Caki2 (cell line): ENCODE measurements around the gene DRAXIN. TPM values are rescaled to one million over a fixed set of nuclear protein-coding genes. Genes with fewer than 3 reads are reported as not detected.

Source experiments
- DNase-seq: peaks from one replicate; pipeline ENCODE4 v3.0.0-alpha.2; 2015; ENCODE audit warnings: low read depth
- in situ Hi-C: cut with HindIII; loops from 2 replicates; pipeline ENCODE4 v1.10.0; 2016; ENCODE audit warnings: low sequenced_read_pairs, low pct_unique_long_range_greater_than_20kb, mixed read lengths
- total RNA-seq: library from RNA; depleted of rRNA; stranded (reverse); fragments of >200 nt; shearing (Covaris generic); gene quantifications from 2 replicates; pipeline ENCODE4 v1.2.3, GENCODE V29; 2014; ENCODE audit warnings: low replicate concordance

The DRAXIN gene
- total RNA-seq, 1 experiment from 2014 or later, result not detected

DNA sequence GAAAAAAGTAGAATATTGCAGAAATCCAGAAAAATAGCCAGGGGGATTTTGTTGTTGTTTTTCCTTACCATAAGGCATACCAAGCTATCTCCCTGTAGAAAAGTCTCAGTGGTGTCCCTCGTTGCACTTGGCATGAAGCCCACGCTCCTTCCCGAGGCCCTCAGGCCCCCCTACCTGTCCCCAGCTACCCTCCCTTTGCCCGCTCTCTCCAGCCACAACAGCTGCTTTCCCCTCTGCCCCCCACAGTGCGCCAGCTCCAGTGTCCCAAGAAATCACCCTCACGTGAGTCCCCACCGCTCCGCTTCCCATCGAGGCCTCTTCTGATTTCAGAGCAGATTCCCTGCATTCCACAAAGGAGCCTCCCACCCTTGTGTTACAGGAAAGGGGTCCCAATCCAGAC is 52.8 kb downstream of the DRAXIN start:
- in situ Hi-C loops, result no loop called here
- no peak for DNase-seq

- in situ Hi-C loops, result no loop called here
- no peak for DNase-seq
These were observed 54.6 kb downstream of the DRAXIN start for GRCh38 chr1:11746092-11746491.

DNA sequence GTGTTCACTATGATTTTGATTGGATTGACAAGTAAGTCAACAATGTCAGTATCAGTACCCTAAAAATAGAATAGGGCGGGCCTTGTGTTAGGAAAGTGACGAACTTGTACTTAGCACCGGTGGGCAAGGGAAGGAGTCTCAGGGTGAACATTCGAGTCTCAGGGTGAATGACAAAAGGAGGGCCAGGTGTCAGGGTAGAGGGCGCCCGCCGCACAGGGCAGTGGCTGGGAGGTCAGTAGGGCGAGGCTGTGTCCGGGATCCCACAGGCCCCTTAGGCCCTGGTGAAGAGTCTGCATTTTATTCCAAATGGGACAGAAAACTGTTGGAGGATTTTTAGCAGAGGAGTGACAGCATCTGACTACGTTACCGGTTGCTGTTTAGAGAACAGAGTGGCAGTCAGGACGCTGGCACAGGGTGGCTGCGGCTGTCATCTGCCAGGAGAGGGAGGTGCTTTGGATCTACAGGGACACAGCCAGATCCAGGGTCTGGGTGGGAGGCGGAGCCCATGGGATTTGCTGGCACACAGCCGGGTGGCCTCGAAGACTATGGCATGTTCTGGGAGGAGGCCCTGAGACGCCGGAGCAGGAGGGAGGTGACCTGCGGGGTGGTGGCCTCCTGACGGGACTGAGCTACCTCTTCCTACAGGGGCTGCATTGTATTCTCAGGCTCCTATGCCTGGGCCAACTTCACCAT is 55.4 kb downstream of the DRAXIN start:
- DNase-seq, result no peak
- in situ Hi-C loops, result no loop called here

DNA sequence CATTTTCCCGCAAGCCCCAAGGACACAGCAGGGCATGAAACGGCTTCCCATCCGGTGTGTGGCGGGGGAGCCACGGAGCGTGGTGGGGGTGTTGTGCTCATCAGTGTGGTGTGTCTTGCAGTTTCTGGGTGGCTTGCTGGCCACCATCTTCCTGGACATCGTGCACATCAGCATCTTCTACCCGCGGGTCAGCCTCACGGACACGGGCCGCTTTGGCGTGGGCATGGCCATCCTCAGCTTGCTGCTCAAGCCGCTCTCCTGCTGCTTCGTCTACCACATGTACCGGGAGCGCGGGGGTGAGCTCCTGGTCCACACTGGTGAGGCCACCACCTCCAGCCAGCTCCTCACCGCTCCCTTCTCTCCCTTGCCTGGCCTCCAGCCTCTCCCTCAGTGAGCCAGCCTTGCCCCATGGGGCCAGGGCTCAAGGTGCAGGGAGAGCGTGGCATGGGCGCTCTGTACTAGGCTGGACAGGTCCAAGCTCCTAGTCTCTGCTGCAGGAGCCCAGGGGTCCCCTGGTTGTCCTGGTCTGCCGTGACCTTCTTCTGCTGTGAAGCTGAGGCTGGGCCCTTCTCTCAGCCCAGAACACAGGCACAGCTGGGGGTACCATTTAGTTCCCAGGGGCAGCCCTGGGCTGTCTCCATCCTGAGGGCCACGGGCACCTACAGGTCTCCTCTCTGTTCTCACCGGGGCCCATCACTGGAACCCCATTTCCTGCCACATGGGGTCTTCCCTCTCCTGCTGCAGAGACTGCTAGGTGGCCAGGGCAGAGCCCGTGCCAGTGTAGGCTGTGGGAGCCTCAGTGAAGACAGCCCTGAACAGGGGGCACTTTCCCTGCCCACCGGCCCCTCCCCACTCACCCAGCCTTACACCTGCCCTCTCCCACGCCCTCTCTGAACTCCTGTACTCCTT is 57.0 kb downstream of the DRAXIN start:
- in situ Hi-C loops, result no loop called here
- DNase-seq, result no peak

DNA sequence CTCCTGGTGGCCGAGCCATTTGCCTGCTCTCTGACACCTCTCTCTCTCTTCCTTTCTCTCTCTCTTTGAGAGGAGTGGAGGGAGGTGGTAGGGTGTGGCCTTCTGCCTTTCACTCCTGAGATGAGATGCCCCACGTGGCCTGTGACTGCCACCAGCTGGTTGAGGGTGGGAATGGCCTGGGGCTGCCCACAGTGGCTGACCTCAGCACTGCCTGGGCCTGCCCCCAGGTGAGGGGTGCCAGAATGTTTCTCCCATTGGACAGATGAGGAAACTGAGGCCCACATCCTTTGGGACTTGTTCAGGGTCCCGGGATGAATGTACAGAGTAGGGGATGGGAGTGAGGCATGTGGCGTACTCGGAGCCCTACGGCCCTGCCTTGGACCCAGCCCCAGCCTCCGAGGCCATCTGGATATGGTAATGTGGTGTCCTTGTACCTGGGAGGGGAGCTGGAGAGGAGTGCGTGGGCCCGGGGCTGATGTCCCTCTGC is 57.7 kb downstream of the DRAXIN start:
- DNase-seq, result peak; percentile 46
- in situ Hi-C loops, result no loop called here

- in situ Hi-C loops, result no loop called here
- DNase-seq, result no peak
These were observed 58.5 kb downstream of the DRAXIN start for GRCh38 chr1:11749996-11750395.

DNA sequence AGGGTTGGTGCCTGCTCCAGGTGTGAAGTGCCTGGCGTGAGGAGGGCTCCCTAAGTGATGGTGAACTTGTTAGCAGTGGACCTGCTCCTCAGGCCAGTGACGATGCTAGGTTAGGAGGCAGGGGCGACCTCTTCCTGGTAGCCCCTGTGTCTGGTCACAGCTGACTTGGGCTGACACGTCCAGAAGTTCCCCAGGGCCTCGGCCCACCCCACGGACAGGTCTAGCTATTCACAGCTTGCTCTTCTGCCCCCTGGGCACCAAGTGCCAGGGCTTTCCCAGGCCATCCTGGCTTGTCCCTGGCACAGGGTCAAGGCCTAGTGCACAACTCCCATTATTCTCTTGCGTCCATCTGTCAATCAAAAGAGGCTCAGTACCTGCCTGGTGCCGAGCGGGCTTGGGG is 59.6 kb downstream of the DRAXIN start:
- DNase-seq, result no peak
- in situ Hi-C loops, result no loop called here

- no peak for DNase-seq
- in situ Hi-C loops, result no loop called here
These were observed 61.0 kb downstream of the DRAXIN start for GRCh38 chr1:11752359-11753088.

GRCh38 chr1:11753555-11754208 is 62.2 kb downstream of the DRAXIN start:
- DNase-seq, result no peak
- in situ Hi-C loops, result no loop called here

GRCh38 chr1:11757047-11757446 is 65.5 kb downstream of the DRAXIN start:
- in situ Hi-C loops, result no loop called here
- DNase-seq, result no peak

- in situ Hi-C loops, result no loop called here
- no peak for DNase-seq
These were observed 68.3 kb downstream of the DRAXIN start for GRCh38 chr1:11759791-11760190.

GRCh38 chr1:11761285-11761684 is 69.8 kb downstream of the DRAXIN start:
- in situ Hi-C loops, result no loop called here
- no peak for DNase-seq

DNA sequence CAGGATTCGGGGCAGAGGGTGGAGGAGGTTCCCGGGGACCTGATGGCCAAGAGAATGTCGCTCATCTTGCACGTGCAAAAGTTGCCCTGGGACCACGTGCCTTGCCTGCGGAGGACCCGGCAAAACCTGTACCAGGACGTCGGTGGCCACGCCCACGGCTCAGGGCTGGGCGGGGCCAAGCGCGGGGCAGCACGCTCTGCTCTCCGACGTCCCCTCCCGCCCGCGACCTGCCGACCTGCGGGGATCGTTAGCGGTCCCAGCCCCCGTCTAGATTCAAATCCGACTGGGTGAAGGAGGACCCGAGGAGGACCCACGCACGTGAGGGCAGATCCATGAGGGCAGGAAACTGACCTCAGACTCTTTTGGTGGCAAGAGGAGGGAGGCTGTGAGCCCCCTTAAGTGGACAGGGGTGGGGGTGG is 70.5 kb downstream of the DRAXIN start, which contains the start of gene C1orf167:
TSS of gene C1orf167 (plus strand) at position 206 of the 419 bp plus-strand sequence. CDS start 2,208 bp downstream, outside the sequence.
- in situ Hi-C loops, result no loop called here
- DNase-seq, result no peak

DNA sequence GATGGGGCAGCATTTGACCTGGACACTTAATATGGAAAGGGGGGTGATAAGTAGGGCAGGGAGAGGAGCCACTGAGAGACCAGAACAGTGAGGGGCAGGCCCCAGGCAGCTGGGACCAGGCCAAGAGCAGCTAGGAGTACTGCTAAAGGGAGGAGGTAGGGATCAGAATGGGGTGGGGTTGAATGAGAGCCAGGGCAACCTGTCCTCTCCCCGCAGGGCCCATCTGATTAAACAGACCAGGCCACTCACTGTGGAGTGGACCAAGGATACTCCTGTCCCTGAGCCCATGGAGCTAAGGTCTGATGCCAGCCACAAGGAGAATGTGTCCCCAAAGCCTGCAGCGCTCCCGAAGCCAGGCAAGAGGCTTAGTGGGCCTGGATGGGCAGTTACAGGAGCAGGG is 72.6 kb downstream of the DRAXIN start:
- in situ Hi-C loops, result no loop called here
- no peak for DNase-seq

DNA sequence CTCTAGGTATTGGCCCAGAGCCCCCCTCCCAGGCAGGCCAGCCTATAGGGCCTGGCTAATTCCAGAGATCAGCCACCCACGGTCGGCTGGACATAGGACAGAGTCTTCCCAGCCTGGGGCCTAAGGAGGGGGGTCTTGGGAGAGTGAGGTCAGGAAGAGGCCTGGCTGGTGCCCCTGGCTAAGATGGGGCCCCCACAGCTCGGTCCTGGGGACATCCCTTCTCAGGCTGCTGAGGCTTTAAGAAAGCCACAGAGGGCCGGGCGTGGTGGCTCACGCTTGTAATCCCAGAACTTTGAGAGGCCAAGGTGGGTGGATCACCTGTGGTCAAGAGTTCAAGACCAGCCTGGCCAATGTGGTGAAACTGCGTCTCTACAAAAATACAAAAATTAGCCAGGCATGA is 73.0 kb downstream of the DRAXIN start:
- in situ Hi-C loops, result no loop called here
- no peak for DNase-seq

GRCh38 chr1:11765661-11766428 is 74.3 kb downstream of the DRAXIN start:
- in situ Hi-C loops, result no loop called here
- DNase-seq, result no peak

DNA sequence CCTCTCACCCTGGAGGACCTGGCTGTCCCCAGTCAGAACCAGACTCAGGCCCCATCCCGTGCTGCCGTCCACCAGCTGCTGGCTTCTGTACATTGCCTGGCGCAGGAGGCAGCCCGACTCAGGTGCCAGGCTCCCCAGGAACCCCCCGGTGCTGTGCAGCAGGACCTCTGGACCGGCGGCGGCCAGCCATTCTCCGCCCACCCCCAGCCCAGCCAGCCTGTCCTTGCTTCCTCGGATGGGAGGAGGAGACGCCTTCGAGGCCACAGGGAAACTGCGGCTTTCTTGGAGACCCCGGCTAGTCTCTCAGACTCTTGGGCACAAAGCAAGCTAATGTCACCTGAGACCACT is 74.9 kb downstream of the DRAXIN start:
- no peak for DNase-seq
- in situ Hi-C loops, result no loop called here
